AG09309 (cell line): ENCODE data around the gene PCDH9.
"Not testable (repeated sequence)": the region's sequence is repeated elsewhere in the genome, so short reads cannot be mapped to it uniquely, and the experiment has no call there.

Experiments
- DNase-seq: peaks from one replicate; pipeline ENCODE4 v3.0.0-alpha.2; 2010; ENCODE audit warnings: low read depth
- H3K4me3 ChIP-seq: 2 replicates; pipeline ENCODE4 v1.5.1; 2011; ENCODE audit warnings: mild to moderate bottlenecking, low read depth, low read length, moderate library complexity; ENCODE audit not compliant: control insufficient read depth
- TF ChIP-seq, protein P1 (sequence below): IDR thresholded peaks from 2 replicates; pipeline ENCODE4 v1.5.1; 2011; ENCODE audit warnings: mild to moderate bottlenecking, low read depth, low read length, inconsistent platforms; ENCODE audit not compliant: insufficient read depth, control insufficient read depth; ENCODE audit errors: missing control alignments

Gene PCDH9

DNA sequence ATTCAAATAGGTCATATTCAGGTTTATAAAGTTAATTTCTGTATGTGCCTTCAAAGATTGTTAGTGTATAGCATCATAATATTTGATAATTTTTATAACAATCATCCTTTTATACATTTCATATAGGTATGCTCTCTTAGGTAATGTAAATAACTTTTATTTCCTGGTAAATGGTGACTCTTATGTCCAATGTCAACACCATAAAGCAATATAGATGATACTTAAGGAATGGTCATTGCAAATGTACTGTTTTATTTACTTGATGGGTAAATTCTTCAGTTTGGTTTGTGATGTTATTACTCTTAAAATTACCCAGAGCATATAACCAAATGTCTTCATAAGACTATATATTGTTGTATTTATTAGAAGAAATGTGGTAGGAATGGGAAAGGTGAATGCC lies 928.7 kb downstream of the PCDH9 start:
- no peak for DNase-seq
- TF ChIP-seq, protein P1, sequence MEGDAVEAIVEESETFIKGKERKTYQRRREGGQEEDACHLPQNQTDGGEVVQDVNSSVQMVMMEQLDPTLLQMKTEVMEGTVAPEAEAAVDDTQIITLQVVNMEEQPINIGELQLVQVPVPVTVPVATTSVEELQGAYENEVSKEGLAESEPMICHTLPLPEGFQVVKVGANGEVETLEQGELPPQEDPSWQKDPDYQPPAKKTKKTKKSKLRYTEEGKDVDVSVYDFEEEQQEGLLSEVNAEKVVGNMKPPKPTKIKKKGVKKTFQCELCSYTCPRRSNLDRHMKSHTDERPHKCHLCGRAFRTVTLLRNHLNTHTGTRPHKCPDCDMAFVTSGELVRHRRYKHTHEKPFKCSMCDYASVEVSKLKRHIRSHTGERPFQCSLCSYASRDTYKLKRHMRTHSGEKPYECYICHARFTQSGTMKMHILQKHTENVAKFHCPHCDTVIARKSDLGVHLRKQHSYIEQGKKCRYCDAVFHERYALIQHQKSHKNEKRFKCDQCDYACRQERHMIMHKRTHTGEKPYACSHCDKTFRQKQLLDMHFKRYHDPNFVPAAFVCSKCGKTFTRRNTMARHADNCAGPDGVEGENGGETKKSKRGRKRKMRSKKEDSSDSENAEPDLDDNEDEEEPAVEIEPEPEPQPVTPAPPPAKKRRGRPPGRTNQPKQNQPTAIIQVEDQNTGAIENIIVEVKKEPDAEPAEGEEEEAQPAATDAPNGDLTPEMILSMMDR, result no peak

DNA sequence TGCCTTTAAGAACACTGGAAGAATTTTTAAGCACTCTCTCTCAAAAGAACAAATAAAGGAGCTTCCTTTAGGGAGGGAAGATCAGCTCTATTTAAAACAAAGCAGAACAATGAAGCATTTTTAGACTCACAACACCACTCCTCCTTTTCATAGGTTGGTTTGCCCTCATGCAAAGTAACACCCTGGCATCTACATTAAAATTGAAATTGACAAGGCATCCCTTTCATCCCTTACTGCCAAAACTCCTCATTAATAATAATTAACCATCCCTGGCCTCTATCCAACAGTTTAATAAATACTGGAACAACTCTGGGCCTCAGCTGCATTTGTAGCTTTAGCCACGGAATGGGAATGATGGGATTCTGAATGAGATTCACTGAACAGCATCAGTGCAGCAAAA lies 929.1 kb downstream of the PCDH9 start:
- TF ChIP-seq, protein P1, result no peak
- DNase-seq, result no peak
- H3K4me3 ChIP-seq, result no peak overlapping the region

More for the DNA sequence above, 928.7 kb downstream of the PCDH9 start:
- H3K4me3 ChIP-seq, result no peak overlapping the region

- TF ChIP-seq, protein P1, result no peak
- no peak overlapping the region for H3K4me3 ChIP-seq
- no peak for DNase-seq
These were observed 933.3 kb downstream of the PCDH9 start for GRCh38 chr13:66296875-66297274.

DNA sequence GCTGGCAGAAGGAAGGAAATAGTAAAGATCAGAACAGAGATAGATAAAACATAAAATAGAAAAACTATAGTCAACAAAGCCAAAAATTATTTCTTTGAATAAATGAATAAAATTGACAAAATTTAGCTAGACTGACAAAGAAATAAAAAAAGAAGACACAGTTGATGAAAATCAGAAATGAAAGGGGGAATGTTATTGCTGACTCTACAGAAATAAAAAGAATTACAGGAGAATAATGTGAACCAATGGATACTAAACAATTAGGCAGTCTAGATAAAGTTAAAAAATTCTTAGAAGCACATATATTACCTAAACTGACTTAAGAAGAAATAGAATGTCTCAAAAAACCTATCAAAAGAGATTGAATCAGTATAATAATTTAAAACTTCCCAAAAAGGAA lies 933.8 kb downstream of the PCDH9 start:
- TF ChIP-seq, protein P1, result no peak
- DNase-seq, result no peak
- H3K4me3 ChIP-seq, result no peak overlapping the region

GRCh38 chr13:66286806-66287205 lies 943.3 kb downstream of the PCDH9 start:
- not testable (repeated sequence) for H3K4me3 ChIP-seq, DNase-seq

- no peak for DNase-seq
- TF ChIP-seq, protein P1, result no peak
- H3K4me3 ChIP-seq, result no peak overlapping the region
These were observed 954.7 kb downstream of the PCDH9 start for GRCh38 chr13:66275416-66275815.

GRCh38 chr13:66273011-66273410 lies 957.1 kb downstream of the PCDH9 start:
- H3K4me3 ChIP-seq, result no peak overlapping the region
- DNase-seq, result no peak
- TF ChIP-seq, protein P1, result no peak
